IPS-15b (cell line): Measurements from ENCODE around the gene NUPR1.
"Not testable (repeated sequence)": the region's sequence is repeated elsewhere in the genome, so short reads cannot be mapped to it uniquely, and the experiment has no call there.

Source experiments
- H3K27me3 ChIP-seq: one replicate; pipeline ENCODE4 v1.6.1; 2013; ENCODE audit warnings: low read length; ENCODE audit not compliant: control insufficient read depth, insufficient read depth
- H3K36me3 ChIP-seq: one replicate; pipeline ENCODE4 v1.6.1; 2013; ENCODE audit warnings: low read length; ENCODE audit not compliant: control insufficient read depth, insufficient read depth
- H3K4me1 ChIP-seq: one replicate; pipeline ENCODE4 v1.6.1; 2013; ENCODE audit warnings: mild to moderate bottlenecking, low read length; ENCODE audit not compliant: control insufficient read depth, insufficient read depth
- H3K4me3 ChIP-seq: one replicate; pipeline ENCODE4 v1.5.1; 2013; ENCODE audit warnings: low read depth, low read length
- H3K9ac ChIP-seq: one replicate; pipeline ENCODE4 v1.6.1; 2013; ENCODE audit warnings: low read depth, mild to moderate bottlenecking, low read length
- H3K9me3 ChIP-seq: one replicate; pipeline ENCODE4 v1.6.1; 2013; ENCODE audit warnings: mild to moderate bottlenecking, low read length; ENCODE audit not compliant: control insufficient read depth, insufficient read depth

The NUPR1 gene

DNA sequence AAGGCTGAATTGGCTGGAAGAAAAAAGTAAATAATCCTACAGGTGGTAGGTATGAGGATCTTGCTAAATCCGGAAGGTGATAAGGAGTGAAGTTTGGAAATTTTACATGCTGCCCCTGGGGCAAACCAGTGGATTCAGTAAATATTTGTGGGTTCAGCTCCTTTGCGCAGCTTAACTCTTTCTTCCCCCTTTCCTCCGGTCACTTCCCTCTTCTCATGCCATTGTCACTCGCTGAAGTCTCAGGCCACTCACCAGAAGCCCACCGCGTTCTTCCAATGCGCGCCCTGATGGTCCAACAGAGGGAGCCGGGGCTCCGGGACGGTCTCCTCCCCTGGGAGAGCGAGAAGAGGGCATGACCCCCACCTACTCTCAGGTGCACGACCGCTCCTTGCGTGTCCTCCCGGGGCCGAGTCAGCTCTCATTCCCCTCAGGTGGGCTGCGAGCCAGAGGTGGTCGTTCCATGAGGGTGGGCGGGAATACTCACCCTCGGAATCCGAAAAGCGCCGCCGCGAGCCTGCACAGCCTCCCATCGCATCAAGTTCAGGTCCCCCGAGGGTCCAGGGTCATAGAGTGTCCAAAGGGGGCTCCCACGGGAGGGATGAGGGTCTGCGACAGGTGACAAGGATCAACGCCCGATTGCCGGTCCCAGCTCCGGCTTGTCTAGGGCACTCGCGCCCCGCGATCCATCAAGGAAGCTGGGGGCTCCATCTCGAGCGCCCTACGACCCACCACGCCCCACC is 47.4 kb downstream of the NUPR1 start:
- peak overlapping the region; percentile 83 for H3K4me3 ChIP-seq
- H3K9me3 ChIP-seq: no peaks in the 10 kb centered on the region
- peaks cover 1% of the 10 kb centered on the region for H3K36me3 ChIP-seq
- no peaks in the 10 kb centered on the region for H3K27me3 ChIP-seq
- no peak overlapping the region for H3K9ac ChIP-seq
- no peaks in the 10 kb centered on the region for H3K4me1 ChIP-seq

DNA sequence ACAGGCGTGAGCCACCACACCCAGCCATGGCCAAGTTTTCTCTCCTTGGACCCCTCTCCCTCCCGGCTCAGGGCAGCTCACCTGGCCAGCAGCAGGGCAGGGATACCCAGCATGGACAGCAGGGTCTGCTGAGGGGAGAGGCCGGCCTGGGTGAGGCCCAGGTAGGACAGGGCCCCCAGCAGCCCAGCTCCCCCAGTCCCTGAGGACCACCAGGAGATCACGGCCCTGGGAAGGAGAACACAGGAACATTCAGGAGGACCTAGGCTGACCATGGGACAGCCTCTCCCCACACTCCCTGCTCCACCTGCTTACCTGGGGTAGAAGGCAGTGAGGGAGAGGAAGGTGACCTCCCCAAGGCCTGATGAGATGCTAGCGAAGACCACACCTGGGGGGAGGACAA is 52.5 kb downstream of the NUPR1 start:
- Histone ChIP-seq H3K27me3 (no peaks in the 10 kb centered on the region), H3K4me1 (no peaks in the 10 kb centered on the region), H3K9ac (no peak overlapping the region), H3K9me3 (no peaks in the 10 kb centered on the region), H3K4me3 (no peak overlapping the region), H3K36me3 (peaks cover 10% of the 10 kb centered on the region)

DNA sequence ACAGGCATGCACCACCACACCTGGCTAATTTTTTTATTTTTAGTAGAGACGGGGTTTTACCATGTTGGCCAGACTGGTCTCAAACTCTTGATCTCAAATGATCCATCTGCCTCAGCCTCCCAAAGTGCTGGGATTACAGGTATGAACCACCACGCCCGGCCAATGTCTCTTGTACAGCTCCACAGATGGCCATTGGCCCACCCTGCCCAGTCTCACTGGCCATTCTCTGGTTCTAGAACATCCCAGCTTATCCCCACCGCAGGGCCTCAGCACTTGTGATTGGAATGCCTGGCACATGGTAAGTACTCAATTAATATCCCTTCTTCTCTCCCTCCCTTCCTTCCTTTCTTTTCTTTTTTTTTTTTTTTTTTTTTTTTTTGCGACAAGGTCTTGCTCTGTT is 55.4 kb downstream of the NUPR1 start:
- H3K9ac ChIP-seq, H3K9me3 ChIP-seq, H3K4me1 ChIP-seq: not testable (repeated sequence)

More for the DNA sequence above, 55.4 kb downstream of the NUPR1 start:
- not testable (repeated sequence) for H3K36me3 ChIP-seq, H3K4me3 ChIP-seq, H3K27me3 ChIP-seq
